ENCODE measurements around the gene GDF10.

Gene GDF10

GRCh38 chr10:47348661-47349470 is 48.9 kb downstream of the GDF10 start:
- no peaks in the 10 kb centered on the region for H3K79me2 ChIP-seq (ENCODE audit: low read length)
- no peak overlapping the region for H2AFZ ChIP-seq (ENCODE audit: low read depth, low read length)
- no peaks in the 10 kb centered on the region for H3K4me1 ChIP-seq (ENCODE audit: low read length)
- no peak for TF ChIP-seq EZH2phosphoT487 (IDR thresholded peaks at IDR 0.05; ENCODE audit: low read depth)
- TF ChIP-seq CTCF (IDR thresholded peaks at IDR 0.05; ENCODE audit: low read depth, low read length) = no peak
- no peaks in the 10 kb centered on the region for H3K9me3 ChIP-seq (ENCODE audit: insufficient read depth, low read length)
- no peak overlapping the region for H3K9ac ChIP-seq (ENCODE audit: low read length)
- H3K36me3 ChIP-seq (replicated peaks; ENCODE audit: low read depth, low read length) = no peaks in the 10 kb centered on the region
- H3K4me3 ChIP-seq (ENCODE audit: low read length) = no peak overlapping the region
- no peaks in the 10 kb centered on the region for H3K27me3 ChIP-seq (ENCODE audit: low read depth, low read length)
- H3K27ac ChIP-seq (ENCODE audit: low read length) = no peak overlapping the region
- H3K4me2 ChIP-seq (ENCODE audit: low read length) = no peak overlapping the region
- no peaks in the 10 kb centered on the region for H4K20me1 ChIP-seq (ENCODE audit: insufficient read depth, low read length)

GRCh38 chr10:47349516-47349915 is 49.5 kb downstream of the GDF10 start:
- Histone ChIP-seq H2AFZ (ENCODE audit: low read depth, low read length) (no peak overlapping the region), H3K27me3 (ENCODE audit: low read depth, low read length) (no peaks in the 10 kb centered on the region), H3K36me3 (replicated peaks; ENCODE audit: low read depth, low read length) (no peaks in the 10 kb centered on the region), H3K79me2 (ENCODE audit: low read length) (no peaks in the 10 kb centered on the region), H3K9me3 (ENCODE audit: insufficient read depth, low read length) (no peaks in the 10 kb centered on the region), H3K4me2 (ENCODE audit: low read length) (no peak overlapping the region), H3K9ac (ENCODE audit: low read length) (no peak overlapping the region), H4K20me1 (ENCODE audit: insufficient read depth, low read length) (no peaks in the 10 kb centered on the region), H3K4me3 (ENCODE audit: low read length) (no peak overlapping the region), H3K4me1 (ENCODE audit: low read length) (no peaks in the 10 kb centered on the region), H3K27ac (ENCODE audit: low read length) (no peak overlapping the region)
- TF ChIP-seq EZH2phosphoT487 (IDR thresholded peaks at IDR 0.05; ENCODE audit: low read depth) (no peak), CTCF (IDR thresholded peaks at IDR 0.05; ENCODE audit: low read depth, low read length) (no peak)

- Histone ChIP-seq H3K27me3 (ENCODE audit: low read depth, low read length) (no peaks in the 10 kb centered on the region), H3K4me1 (ENCODE audit: low read length) (no peaks in the 10 kb centered on the region), H3K9ac (ENCODE audit: low read length) (no peak overlapping the region), H2AFZ (ENCODE audit: low read depth, low read length) (no peak overlapping the region), H3K4me3 (ENCODE audit: low read length) (no peak overlapping the region), H3K27ac (ENCODE audit: low read length) (no peak overlapping the region), H3K36me3 (replicated peaks; ENCODE audit: low read depth, low read length) (no peaks in the 10 kb centered on the region), H3K79me2 (ENCODE audit: low read length) (no peaks in the 10 kb centered on the region), H3K9me3 (ENCODE audit: insufficient read depth, low read length) (no peaks in the 10 kb centered on the region), H4K20me1 (ENCODE audit: insufficient read depth, low read length) (no peaks in the 10 kb centered on the region), H3K4me2 (ENCODE audit: low read length) (no peak overlapping the region)
- TF ChIP-seq EZH2phosphoT487 (IDR thresholded peaks at IDR 0.05; ENCODE audit: low read depth) (no peak), CTCF (IDR thresholded peaks at IDR 0.05; ENCODE audit: low read depth, low read length) (no peak)
Observed at GRCh38 chr10:47349941-47350371, 50.0 kb downstream of the GDF10 start.

- Histone ChIP-seq H3K4me2 (ENCODE audit: low read length) (no peak overlapping the region), H3K4me1 (ENCODE audit: low read length) (no peaks in the 10 kb centered on the region), H3K79me2 (ENCODE audit: low read length) (no peaks in the 10 kb centered on the region), H3K36me3 (replicated peaks; ENCODE audit: low read depth, low read length) (no peaks in the 10 kb centered on the region), H2AFZ (ENCODE audit: low read depth, low read length) (no peak overlapping the region), H3K27ac (ENCODE audit: low read length) (no peak overlapping the region), H3K9me3 (ENCODE audit: insufficient read depth, low read length) (no peaks in the 10 kb centered on the region), H3K4me3 (ENCODE audit: low read length) (no peak overlapping the region), H4K20me1 (ENCODE audit: insufficient read depth, low read length) (no peaks in the 10 kb centered on the region), H3K9ac (ENCODE audit: low read length) (no peak overlapping the region), H3K27me3 (ENCODE audit: low read depth, low read length) (no peaks in the 10 kb centered on the region)
- no peak for TF ChIP-seq EZH2phosphoT487 (IDR thresholded peaks at IDR 0.05; ENCODE audit: low read depth)
Observed at GRCh38 chr10:47350671-47351640, 51.0 kb downstream of the GDF10 start.

Measured in OCI-LY3 (cell line).